ENCODE measurements around the gene GLUD1.

Gene GLUD1

DNA sequence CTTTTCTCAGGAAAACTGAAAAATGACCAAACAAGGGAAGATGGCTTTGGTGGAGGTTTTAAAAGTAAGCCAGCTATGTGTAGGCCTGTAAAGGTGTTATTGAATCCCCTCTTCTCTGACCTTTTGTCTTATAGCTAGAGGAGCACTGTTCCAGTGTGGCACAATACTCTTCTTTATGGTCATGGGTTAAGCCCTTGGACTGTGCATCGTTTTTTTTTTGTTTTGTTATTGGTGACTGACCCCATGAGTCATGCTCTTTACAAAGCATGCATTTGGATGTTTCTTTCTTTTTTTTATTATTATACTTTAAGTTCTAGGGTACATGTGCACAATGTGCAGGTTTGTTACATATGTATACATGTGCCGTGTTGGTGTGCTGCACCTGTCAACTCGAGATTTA, 94.2 kb downstream of the GLUD1 start:
- ChIA-PET CTCF (no interaction called here), POLR2A (no interaction called here)
- TF ChIP-seq FOXK2 (IDR thresholded peaks at IDR 0.05) = no peak
- no peak for TF ChIP-seq SP1 (IDR thresholded peaks at IDR 0.05)
- TF ChIP-seq CTBP1 (IDR thresholded peaks at IDR 0.05; ENCODE audit: borderline replicate concordance) = no peak
- TF ChIP-seq ELF4 (IDR thresholded peaks at IDR 0.05) = no peak
- no peak for TF ChIP-seq NFRKB (IDR thresholded peaks at IDR 0.05)
- TF ChIP-seq, protein P1, sequence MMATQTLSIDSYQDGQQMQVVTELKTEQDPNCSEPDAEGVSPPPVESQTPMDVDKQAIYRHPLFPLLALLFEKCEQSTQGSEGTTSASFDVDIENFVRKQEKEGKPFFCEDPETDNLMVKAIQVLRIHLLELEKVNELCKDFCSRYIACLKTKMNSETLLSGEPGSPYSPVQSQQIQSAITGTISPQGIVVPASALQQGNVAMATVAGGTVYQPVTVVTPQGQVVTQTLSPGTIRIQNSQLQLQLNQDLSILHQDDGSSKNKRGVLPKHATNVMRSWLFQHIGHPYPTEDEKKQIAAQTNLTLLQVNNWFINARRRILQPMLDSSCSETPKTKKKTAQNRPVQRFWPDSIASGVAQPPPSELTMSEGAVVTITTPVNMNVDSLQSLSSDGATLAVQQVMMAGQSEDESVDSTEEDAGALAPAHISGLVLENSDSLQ (IDR thresholded peaks at IDR 0.05) = no peak
- TF ChIP-seq ARNT (IDR thresholded peaks at IDR 0.05) = no peak
- TF ChIP-seq ZNF384 (IDR thresholded peaks at IDR 0.05) = no peak
- no peak for TF ChIP-seq L3MBTL2 (conservative IDR thresholded peaks at IDR 0.05)
- no peak for TF ChIP-seq BHLHE40 (IDR thresholded peaks at IDR 0.05; ENCODE audit: borderline replicate concordance)
- TF ChIP-seq SUZ12 (IDR thresholded peaks at IDR 0.05) = no peak
- TF ChIP-seq TARDBP (IDR thresholded peaks at IDR 0.05) = no peak
- no peak for TF ChIP-seq FOXM1 (IDR thresholded peaks at IDR 0.05; ENCODE audit: borderline replicate concordance)
- no peak for TF ChIP-seq LEF1 (IDR thresholded peaks at IDR 0.05; ENCODE audit: borderline replicate concordance)
- TF ChIP-seq HDGF (IDR thresholded peaks at IDR 0.05; ENCODE audit: borderline replicate concordance) = no peak
- no peak for TF ChIP-seq FOXA1 (IDR thresholded peaks at IDR 0.05)
- no peak for DNase-seq (ENCODE audit: extremely low spot score)
